Hepatocyte (in vitro differentiated cells): ENCODE results near the gene NDUFB11.

Source experiments
- EZH2 ChIP-seq: fragments of 200-600 bp; sonication (generic); IDR thresholded peaks from 2 replicates; pipeline ENCODE4 v1.6.1; 2016; ENCODE audit warnings: antibody characterized with exemption, mild to moderate bottlenecking, borderline replicate concordance
- EZH2phosphoT487 ChIP-seq: fragments of 200-600 bp; sonication (generic); IDR thresholded peaks from one replicate; pipeline ENCODE4 v1.6.1; 2018; ENCODE audit warnings: antibody characterized with exemption, mild to moderate bottlenecking, low read depth, moderate library complexity; ENCODE audit not compliant: unreplicated experiment, severe bottlenecking
- TF ChIP-seq, protein P1 (sequence below): fragments of 200-600 bp; sonication (generic); IDR thresholded peaks from 2 replicates; pipeline ENCODE4 v1.5.1; 2016; ENCODE audit warnings: antibody characterized with exemption, mild to moderate bottlenecking; ENCODE audit not compliant: poor library complexity

DNA sequence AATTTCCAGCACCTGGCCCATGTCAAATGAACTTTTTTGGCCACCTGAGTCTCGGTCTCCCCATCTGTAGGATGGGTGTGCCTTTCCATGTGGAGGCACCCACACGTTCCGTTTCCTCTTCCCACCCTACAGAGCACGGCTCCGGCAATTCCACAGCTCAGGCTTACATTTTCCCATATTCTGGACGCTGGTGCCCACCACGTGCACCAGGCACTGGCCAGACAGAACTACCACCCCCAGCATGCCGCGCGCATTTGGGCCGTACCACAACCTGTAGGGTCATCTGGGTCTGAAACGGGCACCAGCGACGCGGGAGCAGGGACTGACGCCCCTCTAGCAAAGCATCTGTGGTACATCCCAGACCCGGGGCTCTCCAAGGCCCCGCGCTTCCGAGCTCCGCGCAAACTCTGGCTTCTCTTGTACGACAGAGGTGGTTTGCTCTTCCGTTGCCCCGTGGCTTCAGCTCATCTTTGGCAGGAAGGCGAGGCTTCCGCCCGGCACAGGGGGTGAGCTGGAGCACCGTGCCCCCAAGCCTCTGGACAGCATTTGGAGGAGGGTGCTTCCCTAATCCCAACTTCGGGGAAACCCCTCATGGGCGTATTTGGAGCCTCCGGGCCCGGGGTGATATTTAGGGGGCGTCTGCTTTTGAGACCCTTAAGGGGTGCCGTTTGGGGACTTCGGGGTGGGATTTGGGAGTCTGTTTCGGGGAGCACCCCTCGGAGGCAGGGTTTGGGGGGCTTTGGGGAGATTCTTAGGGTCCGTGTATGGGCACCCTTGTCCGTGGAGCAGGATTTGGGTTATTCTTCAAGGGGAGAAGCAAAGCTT lies 46.2 kb upstream of the NDUFB11 start:
- TF ChIP-seq, protein P1, sequence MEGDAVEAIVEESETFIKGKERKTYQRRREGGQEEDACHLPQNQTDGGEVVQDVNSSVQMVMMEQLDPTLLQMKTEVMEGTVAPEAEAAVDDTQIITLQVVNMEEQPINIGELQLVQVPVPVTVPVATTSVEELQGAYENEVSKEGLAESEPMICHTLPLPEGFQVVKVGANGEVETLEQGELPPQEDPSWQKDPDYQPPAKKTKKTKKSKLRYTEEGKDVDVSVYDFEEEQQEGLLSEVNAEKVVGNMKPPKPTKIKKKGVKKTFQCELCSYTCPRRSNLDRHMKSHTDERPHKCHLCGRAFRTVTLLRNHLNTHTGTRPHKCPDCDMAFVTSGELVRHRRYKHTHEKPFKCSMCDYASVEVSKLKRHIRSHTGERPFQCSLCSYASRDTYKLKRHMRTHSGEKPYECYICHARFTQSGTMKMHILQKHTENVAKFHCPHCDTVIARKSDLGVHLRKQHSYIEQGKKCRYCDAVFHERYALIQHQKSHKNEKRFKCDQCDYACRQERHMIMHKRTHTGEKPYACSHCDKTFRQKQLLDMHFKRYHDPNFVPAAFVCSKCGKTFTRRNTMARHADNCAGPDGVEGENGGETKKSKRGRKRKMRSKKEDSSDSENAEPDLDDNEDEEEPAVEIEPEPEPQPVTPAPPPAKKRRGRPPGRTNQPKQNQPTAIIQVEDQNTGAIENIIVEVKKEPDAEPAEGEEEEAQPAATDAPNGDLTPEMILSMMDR = no peak
- TF ChIP-seq EZH2 = no peak
- no peak for TF ChIP-seq EZH2phosphoT487
